A673 (cell line): ENCODE results near the gene SPATC1L. TPM values are rescaled to one million over a fixed set of nuclear protein-coding genes. Genes with fewer than 3 reads are reported as not detected.

Source experiments
- BruUV-seq: library from RNA; stranded (reverse); fragments of 400-500 nt; replicated peaks from 2 replicates; lab custom pipeline; 2021; lab: Mats Ljungman, UMichigan
- CTCF ChIA-PET: fragments of 300-600 bp; sonication (Branson Sonifier 250); formaldehyde crosslinking; loops from one replicate; lab custom pipeline; 2022; ENCODE audit warnings: antibody characterized with exemption; lab: Charles Lee
- POLR2A ChIA-PET: fragments of 300-600 bp; sonication (Branson Sonifier 250); formaldehyde crosslinking; loops from one replicate; lab custom pipeline; 2022; ENCODE audit warnings: antibody characterized with exemption; ENCODE audit not compliant: low non-redundant PET; lab: Charles Lee
- DNase-seq: peaks from one replicate; pipeline ENCODE4 v3.0.0-alpha.2; 2015; ENCODE audit warnings: low spot score
- H3K27ac ChIP-seq: fragments of 200-600 bp; sonication (generic); 2 replicates; pipeline ENCODE4 v1.5.1; 2016; ENCODE audit warnings: mixed run types, low read depth, mild to moderate bottlenecking, mixed read lengths, antibody characterized with exemption, low read length; ENCODE audit not compliant: poor library complexity, severe bottlenecking
- H3K27me3 ChIP-seq: fragments of 200-600 bp; sonication (generic); replicated peaks from 2 replicates; pipeline ENCODE4 v1.6.1; 2017; ENCODE audit warnings: mixed run types, low read depth, mild to moderate bottlenecking, mixed read lengths, antibody characterized with exemption, low read length; ENCODE audit not compliant: insufficient read depth, poor library complexity
- H3K36me3 ChIP-seq: fragments of 200-600 bp; sonication (generic); 2 replicates; pipeline ENCODE4 v1.6.1; 2016; ENCODE audit warnings: mixed run types, mild to moderate bottlenecking, mixed read lengths, antibody characterized with exemption, low read length; ENCODE audit not compliant: insufficient read depth, poor library complexity, severe bottlenecking
- H3K4me1 ChIP-seq: fragments of 200-600 bp; sonication (generic); 2 replicates; pipeline ENCODE4 v1.6.1; 2017; ENCODE audit warnings: mixed run types, mild to moderate bottlenecking, mixed read lengths, antibody characterized with exemption, low read length; ENCODE audit not compliant: insufficient read depth, poor library complexity, severe bottlenecking
- H3K4me3 ChIP-seq: fragments of 200-600 bp; sonication (generic); 2 replicates; pipeline ENCODE4 v1.5.1; 2016; ENCODE audit warnings: low read depth, mixed run types, mild to moderate bottlenecking, mixed read lengths, low read length; ENCODE audit not compliant: poor library complexity, severe bottlenecking
- H3K9me3 ChIP-seq: fragments of 200-600 bp; sonication (generic); 2 replicates; pipeline ENCODE4 v1.6.1; 2016; ENCODE audit warnings: mixed run types, low read depth, mild to moderate bottlenecking, mixed read lengths, antibody characterized with exemption, low read length; ENCODE audit not compliant: poor library complexity, severe bottlenecking
- EZH2 ChIP-seq: fragments of 200-600 bp; sonication (generic); IDR thresholded peaks from 2 replicates; pipeline ENCODE4 v1.6.1; 2017; ENCODE audit warnings: borderline replicate concordance, low read depth, mild to moderate bottlenecking, mixed read lengths, antibody characterized with exemption, low read length; ENCODE audit not compliant: poor library complexity, severe bottlenecking
- intact Hi-C: fragments of 100-400 bp; cut with micrococcal nuclease; formaldehyde crosslinking; loops from one replicate; pipeline ENCODE4 v1.10.0; 2022; ENCODE audit not compliant: unreplicated experiment
- total RNA-seq: library from RNA; stranded (reverse); gene quantifications from 2 replicates; pipeline ENCODE4 v1.2.3, GENCODE V29; 2021
- TF ChIP-seq, protein P1 (sequence below): fragments of 300-800, 200-600 bp; sonication (generic); conservative IDR thresholded peaks from 2 replicates; pipeline ENCODE4 v1.5.1; 2017; ENCODE audit warnings: low read depth, mild to moderate bottlenecking, antibody characterized with exemption, low read length, moderate library complexity, mixed read lengths

The SPATC1L gene
- total RNA-seq, 1 experiment from 2014 or later, result 30.9 TPM

- CTCF ChIA-PET, result no interaction called here
- Histone ChIP-seq H3K4me3 (no peak overlapping the region), H3K36me3 (no peaks in the 10 kb centered on the region), H3K4me1 (no peaks in the 10 kb centered on the region), H3K27ac (no peak overlapping the region), H3K9me3 (no peaks in the 10 kb centered on the region), H3K27me3 (no peaks in the 10 kb centered on the region)
- DNase-seq, result no peak
- POLR2A ChIA-PET, result no interaction called here
- TF ChIP-seq, protein P1, sequence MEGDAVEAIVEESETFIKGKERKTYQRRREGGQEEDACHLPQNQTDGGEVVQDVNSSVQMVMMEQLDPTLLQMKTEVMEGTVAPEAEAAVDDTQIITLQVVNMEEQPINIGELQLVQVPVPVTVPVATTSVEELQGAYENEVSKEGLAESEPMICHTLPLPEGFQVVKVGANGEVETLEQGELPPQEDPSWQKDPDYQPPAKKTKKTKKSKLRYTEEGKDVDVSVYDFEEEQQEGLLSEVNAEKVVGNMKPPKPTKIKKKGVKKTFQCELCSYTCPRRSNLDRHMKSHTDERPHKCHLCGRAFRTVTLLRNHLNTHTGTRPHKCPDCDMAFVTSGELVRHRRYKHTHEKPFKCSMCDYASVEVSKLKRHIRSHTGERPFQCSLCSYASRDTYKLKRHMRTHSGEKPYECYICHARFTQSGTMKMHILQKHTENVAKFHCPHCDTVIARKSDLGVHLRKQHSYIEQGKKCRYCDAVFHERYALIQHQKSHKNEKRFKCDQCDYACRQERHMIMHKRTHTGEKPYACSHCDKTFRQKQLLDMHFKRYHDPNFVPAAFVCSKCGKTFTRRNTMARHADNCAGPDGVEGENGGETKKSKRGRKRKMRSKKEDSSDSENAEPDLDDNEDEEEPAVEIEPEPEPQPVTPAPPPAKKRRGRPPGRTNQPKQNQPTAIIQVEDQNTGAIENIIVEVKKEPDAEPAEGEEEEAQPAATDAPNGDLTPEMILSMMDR, result no peak
- no peak for TF ChIP-seq EZH2
- intact Hi-C loops, result no loop called here
- BruUV-seq, result no TSS peak
Observed at GRCh38 chr21:46145840-46146691, 38.2 kb downstream of the SPATC1L start.

- TF ChIP-seq, protein P1, result no peak
- TF ChIP-seq EZH2, result no peak
- ChIA-PET CTCF (no interaction called here), POLR2A (no interaction called here)
- Histone ChIP-seq H3K9me3 (no peaks in the 10 kb centered on the region), H3K36me3 (no peaks in the 10 kb centered on the region), H3K4me1 (no peaks in the 10 kb centered on the region), H3K27me3 (no peaks in the 10 kb centered on the region), H3K27ac (no peak overlapping the region), H3K4me3 (no peak overlapping the region)
- no TSS peak for BruUV-seq
- intact Hi-C loops, result no loop called here
- DNase-seq, result no peak
Observed at GRCh38 chr21:46145159-46145839, 39.0 kb downstream of the SPATC1L start.

DNA sequence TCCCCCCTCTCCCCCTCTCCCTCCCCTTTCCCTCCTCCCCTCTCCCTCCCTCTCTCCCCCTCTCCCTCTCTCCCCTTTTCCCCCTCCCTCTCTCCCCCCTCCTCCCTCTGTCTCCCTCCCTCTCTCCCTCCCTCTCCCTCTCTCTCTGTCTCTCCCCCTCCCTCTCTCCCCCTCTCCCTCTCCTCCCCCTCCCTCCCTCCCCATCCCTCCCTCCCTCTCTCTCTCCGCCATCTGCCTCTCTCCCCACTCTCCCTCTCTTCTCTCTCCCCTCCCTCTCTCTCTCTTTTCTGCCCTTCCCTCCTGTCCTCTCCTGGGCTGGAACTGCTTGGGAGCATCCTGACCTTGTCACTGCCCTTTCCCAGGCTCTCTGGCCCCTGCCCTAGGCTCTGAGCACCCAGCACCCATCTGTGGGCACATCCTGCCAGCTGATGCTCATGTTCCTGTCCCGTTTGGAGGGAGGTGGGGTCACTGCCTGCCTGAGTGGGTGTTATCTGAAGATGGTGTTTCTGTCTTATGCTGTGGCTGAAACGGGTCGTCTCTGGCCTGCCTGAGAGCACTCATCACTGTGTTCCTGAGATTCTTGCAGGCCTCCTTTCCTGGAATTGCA, 39.7 kb downstream of the SPATC1L start:
- ChIA-PET POLR2A (no interaction called here), CTCF (interaction anchor here (2.1 kb wide), 1 partner anchor 171 kb away, joined by 20 read pairs; no protein-coding TSS in a partner anchor)
- Histone ChIP-seq H3K4me3 (no peak overlapping the region), H3K27me3 (no peaks in the 10 kb centered on the region), H3K36me3 (no peaks in the 10 kb centered on the region), H3K9me3 (no peaks in the 10 kb centered on the region), H3K4me1 (no peaks in the 10 kb centered on the region), H3K27ac (no peak overlapping the region)
- intact Hi-C loops, result loop anchor here (5.0 kb wide), 1 partner anchor 172 kb away; no protein-coding TSS in a partner anchor
- no peak for DNase-seq
- no peak for TF ChIP-seq EZH2
- TF ChIP-seq, protein P1, result no peak
- BruUV-seq, result no TSS peak
